Left ventricle myocardium superior (tissue), 1 donor: Measurements from ENCODE around the gene HTRA2. TPM values are rescaled to one million over a fixed set of nuclear protein-coding genes. Genes with fewer than 3 reads are reported as not detected.

Experiments
- ATAC-seq: fragments of 200-7000 bp; cut with Tn5 transposase; one replicate; pipeline ENCODE4 v1.9.1; 2020; ENCODE audit warnings: mild to moderate bottlenecking, moderate library complexity
- DNase-seq: peaks from one replicate; pipeline ENCODE4 v3.0.0-alpha.2; 2020
- intact Hi-C: fragments of 100-400 bp; cut with micrococcal nuclease; formaldehyde crosslinking; loops from one replicate; pipeline ENCODE4 v1.11.0; 2022
- total RNA-seq: library from RNA; stranded (reverse); fragmentation: NEBNext Ultra II Directional; extraction: Animal tissue kit (Norgen Biotek cat#: 25700); gene quantifications from one replicate; pipeline ENCODE4 v1.2.1, GENCODE V29; 2021
- donor health status: DM: no; HTN: yes; CAD: no; lungs with severe emphysema.

The HTRA2 gene
- total RNA-seq, 1 donor from 2014 or later: 28.5 TPM

GRCh38 chr2:74573747-74574562 lies 44.2 kb downstream of the HTRA2 start:
- no peak for DNase-seq
- intact Hi-C loops: no loop called here
- peak; percentile 24 for ATAC-seq

- ATAC-seq: no peak
- intact Hi-C loops: no loop called here
- no peak for DNase-seq
These were observed 45.6 kb downstream of the HTRA2 start for GRCh38 chr2:74575320-74575719.

DNA sequence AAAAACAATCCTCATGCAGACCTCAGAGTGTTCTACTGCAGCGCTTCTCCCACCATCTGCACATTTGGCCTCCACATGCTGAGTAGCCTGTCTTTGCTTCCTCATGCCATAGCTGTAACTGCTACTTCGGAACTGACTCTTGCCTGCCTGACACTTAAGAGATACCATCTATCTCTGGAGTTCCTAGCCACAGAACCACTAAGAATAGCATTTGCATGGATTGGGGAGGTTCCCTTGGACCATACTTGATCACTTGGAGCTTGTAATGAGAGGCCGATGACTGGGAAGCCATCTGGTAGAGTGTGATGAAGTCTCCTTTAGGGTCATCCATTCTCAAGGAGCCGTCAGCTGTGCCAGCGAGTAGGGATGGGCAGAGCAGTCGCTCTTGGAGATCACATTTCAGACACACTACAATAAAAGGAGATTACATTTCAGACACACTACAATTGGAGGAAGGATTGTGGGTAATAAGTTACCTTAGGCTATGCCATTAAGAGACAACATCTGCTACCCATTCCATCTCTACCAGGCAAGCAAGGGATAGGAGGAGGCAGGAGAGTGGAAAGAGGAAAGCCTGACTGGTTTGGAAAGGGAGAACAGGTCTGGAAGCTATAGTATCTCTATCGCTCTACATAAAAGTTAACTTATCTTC lies 46.6 kb downstream of the HTRA2 start:
- intact Hi-C loops: no loop called here
- ATAC-seq: no peak

GRCh38 chr2:74576863-74577229 lies 47.1 kb downstream of the HTRA2 start:
- no peak for DNase-seq
- intact Hi-C loops: no loop called here
- ATAC-seq: peak; percentile 88

More for the DNA sequence above, 46.6 kb downstream of the HTRA2 start:
- no peak for DNase-seq

DNA sequence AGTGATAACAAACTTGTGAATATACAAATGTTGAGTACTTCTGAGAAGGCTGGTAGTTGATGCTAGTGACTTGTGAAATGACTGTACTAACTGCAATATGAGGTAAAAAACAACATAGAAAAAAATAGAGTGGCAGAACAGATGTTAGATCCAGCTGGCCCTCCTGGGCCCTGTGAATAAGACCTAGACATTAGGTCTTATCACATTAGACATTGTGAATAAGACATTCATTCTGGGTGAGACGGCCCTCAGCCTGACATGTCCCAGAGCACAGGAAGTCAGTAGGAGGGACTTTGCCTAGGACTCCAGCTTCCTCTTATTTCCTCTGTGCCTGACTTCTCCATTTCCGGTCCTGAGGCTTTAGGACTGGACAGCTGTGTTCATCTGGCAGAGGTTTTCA lies 47.7 kb downstream of the HTRA2 start:
- intact Hi-C loops: no loop called here
- ATAC-seq (peak; percentile 89), DNase-seq (no peak)

DNA sequence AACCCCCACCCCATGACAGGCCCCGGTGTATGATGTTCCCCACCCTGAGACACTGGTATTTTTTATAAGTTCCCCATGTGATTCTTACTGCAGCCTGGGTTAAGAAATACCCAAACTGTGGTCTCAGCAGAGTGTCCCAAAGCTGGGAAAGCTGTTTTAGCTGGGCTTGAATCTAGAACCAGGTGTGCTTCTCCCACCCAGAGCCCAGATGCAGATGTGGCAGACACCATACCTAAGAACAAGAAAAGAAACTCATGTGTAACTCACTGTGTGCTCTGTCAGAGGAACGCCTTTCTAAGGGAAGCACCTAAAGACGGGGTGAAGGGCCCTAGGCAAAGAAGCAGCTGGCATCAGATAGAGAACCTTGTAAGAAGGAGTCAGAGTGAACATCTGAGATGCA lies 48.7 kb downstream of the HTRA2 start:
- intact Hi-C loops: no loop called here
- DNase-seq (no peak), ATAC-seq (no peak)

DNA sequence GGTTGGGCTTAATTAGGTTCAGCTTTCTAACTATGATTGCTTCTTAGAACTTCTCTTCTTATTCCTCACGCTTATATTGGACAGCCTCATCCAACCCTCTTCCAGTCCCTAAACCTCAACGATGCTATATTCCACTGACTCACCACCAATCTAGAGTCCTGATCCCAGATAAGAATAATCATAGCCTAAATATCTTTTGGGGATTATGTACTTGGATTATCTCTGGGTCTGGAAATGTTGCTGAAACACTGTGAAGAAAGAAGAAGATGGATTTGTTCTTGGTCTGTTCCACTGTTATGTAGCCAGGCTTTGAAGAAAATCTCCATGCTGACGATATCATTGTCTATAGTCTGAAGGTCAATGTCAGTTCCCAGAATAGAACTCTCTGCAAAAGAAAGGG lies 51.7 kb downstream of the HTRA2 start:
- intact Hi-C loops: no loop called here
- DNase-seq (no peak), ATAC-seq (no peak)

GRCh38 chr2:74582184-74582583 lies 52.5 kb downstream of the HTRA2 start:
- no peak for DNase-seq
- intact Hi-C loops: no loop called here
- no peak for ATAC-seq

Other genes starting within 250 kb of the HTRA2 start
- gene SLC4A5, start 186.5 kb upstream of the HTRA2 start, total RNA-seq: 2.2 TPM
- 177 TPM for gene DCTN1, start 149.6 kb upstream of the HTRA2 start, total RNA-seq
- gene C2orf81, start 108.3 kb upstream of the HTRA2 start, total RNA-seq: 0.79 TPM
- gene WDR54, start 108.2 kb upstream of the HTRA2 start, total RNA-seq: 4.4 TPM
- gene RTKN, start 88.0 kb upstream of the HTRA2 start, total RNA-seq: 21.4 TPM
- 16.4 TPM for gene INO80B, start 74.8 kb upstream of the HTRA2 start, total RNA-seq
- gene WBP1, start 71.5 kb upstream of the HTRA2 start, total RNA-seq: 48.0 TPM
- 20.6 TPM for gene MOGS, start 64.6 kb upstream of the HTRA2 start, total RNA-seq
- 163 TPM for gene MRPL53, start 57.3 kb upstream of the HTRA2 start, total RNA-seq
- gene CCDC142, start 46.9 kb upstream of the HTRA2 start, total RNA-seq: 6.6 TPM
- 9.4 TPM for gene TTC31, start 46.9 kb upstream of the HTRA2 start, total RNA-seq
- gene LBX2, start 30.3 kb upstream of the HTRA2 start, total RNA-seq: 0.52 TPM
- gene PCGF1, start 22.2 kb upstream of the HTRA2 start, total RNA-seq: 26.8 TPM
- gene TLX2, start 15.5 kb upstream of the HTRA2 start, total RNA-seq: not detected
- not detected for gene DQX1, start 3.7 kb upstream of the HTRA2 start, total RNA-seq
- gene AUP1, start 227 bp upstream of the HTRA2 start, total RNA-seq: 54.2 TPM
- gene LOXL3, start 24.0 kb downstream of the HTRA2 start, total RNA-seq: 2.6 TPM
- 4.4 TPM for gene DOK1, start 24.8 kb downstream of the HTRA2 start, total RNA-seq
- gene M1AP, start 118.4 kb downstream of the HTRA2 start, total RNA-seq: not detected
- 3.4 TPM for gene SEMA4F, start 124.3 kb downstream of the HTRA2 start, total RNA-seq